Testis (tissue), 2 donors: ENCODE measurements around the gene ATP1A1.

Experiments used
- POLR2A ChIP-seq: fragments of 450-650 bp; IDR thresholded peaks from one replicate; pipeline ENCODE4 v1.6.1; 2017; ENCODE audit warnings: antibody characterized with exemption, mild to moderate bottlenecking, moderate library complexity
- TF ChIP-seq, protein P1 (sequence below), 3 experiments: fragments of 450-650 bp in 2 of 3; fragments of 200-600 bp in 1 of 3; sonication (generic) in 1 of 3; IDR thresholded peaks; one replicate each; pipeline ENCODE4 v1.5.1; 2016 to 2019; ENCODE audit warnings: antibody characterized with exemption in 3 of 3, mild to moderate bottlenecking in 2 of 3, moderate library complexity in 1 of 3

DNA sequence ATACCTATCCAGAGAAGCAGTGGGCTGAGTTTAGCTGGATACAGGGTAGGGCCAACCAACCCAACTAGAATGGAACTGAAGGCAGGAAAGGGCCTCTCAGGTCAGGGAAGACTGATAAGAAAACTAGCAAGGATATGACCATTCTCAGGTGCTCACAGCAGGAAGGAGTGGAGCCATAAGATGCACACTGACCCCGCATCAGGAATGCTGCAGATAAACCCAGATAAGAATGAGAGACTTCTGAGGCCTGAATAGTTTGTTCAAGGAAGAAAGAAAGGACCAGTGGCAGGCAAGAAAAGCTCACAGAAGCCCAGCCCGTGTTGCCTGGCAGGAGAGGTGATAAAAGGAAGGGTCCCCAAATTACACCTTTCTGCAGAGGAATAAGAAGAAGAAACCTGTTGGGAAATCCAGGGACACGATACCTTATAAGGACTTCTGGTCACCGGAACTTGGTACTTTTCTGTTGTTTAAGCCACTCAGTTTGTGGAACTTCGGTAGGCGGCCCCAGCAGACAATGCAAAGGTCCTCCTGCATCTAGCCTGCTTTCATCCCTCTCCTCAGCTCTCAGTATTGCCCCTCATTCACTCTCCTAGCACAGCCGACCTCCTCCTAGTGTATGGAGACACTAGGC is 58.9 kb downstream of the ATP1A1 start:
- TF ChIP-seq, protein P1, sequence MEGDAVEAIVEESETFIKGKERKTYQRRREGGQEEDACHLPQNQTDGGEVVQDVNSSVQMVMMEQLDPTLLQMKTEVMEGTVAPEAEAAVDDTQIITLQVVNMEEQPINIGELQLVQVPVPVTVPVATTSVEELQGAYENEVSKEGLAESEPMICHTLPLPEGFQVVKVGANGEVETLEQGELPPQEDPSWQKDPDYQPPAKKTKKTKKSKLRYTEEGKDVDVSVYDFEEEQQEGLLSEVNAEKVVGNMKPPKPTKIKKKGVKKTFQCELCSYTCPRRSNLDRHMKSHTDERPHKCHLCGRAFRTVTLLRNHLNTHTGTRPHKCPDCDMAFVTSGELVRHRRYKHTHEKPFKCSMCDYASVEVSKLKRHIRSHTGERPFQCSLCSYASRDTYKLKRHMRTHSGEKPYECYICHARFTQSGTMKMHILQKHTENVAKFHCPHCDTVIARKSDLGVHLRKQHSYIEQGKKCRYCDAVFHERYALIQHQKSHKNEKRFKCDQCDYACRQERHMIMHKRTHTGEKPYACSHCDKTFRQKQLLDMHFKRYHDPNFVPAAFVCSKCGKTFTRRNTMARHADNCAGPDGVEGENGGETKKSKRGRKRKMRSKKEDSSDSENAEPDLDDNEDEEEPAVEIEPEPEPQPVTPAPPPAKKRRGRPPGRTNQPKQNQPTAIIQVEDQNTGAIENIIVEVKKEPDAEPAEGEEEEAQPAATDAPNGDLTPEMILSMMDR (IDR thresholded peaks at IDR 0.05): no peak
- TF ChIP-seq POLR2A: no peak
